ENCODE data around the gene CAPZB. TPM values are rescaled to one million over a fixed set of nuclear protein-coding genes. Genes with fewer than 3 reads are reported as not detected.

Gene CAPZB
- total and polyA plus RNA-seq, 7 donors: 179 to 284 (median 224) TPM

DNA sequence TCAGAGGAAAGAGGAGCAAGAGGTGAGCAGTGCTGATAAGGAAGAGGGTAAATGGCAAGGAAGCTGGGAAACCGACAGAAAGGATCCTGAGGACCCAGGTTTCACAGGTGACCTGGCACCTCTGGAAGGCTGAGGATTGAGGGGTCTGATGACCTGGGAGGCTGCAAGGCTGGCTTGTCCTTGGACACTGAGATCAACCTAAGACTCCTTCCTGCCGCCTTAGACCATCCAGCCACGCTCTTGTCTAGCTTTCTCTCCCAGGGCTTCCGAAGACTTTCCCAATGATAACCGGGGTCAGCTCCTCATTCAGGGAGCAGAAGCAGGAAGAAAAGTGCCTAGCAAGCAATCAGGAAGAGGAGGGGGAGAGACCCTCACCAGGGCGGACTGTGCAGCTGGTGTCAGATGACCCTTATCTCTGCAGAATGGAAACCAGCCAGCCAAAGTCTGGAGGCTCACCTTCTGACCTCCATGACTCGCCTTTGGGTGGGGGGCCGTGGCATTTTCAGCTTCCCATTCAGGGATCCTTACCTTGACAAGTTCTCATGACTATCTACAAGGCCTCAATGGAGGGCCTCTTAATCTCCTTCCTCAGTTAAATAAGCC lies 77.7 kb downstream of the CAPZB start:
- Histone ChIP-seq H3K9me3 (no peaks in the 10 kb centered on the region), H3K4me1 (peaks cover 28% of the 10 kb centered on the region), H3K4me3 (no peak overlapping the region), H3K27me3 (ENCODE audit: insufficient read depth in 3 of 3, low read length in 2 of 3) (no peaks in the 10 kb centered on the region), H3K36me3 (ENCODE audit: insufficient read depth in 1 of 2, low read depth in 1 of 2) (no peaks in the 10 kb centered on the region), H3K27ac (no peak overlapping the region)
- WGBS, 3 donors: 76 to 88% (median 80%) methylated on average over 8 of the region's 8 CpGs
- intact Hi-C loops (cut with DNase I): no loop called here
- DNase-seq (no peak), ATAC-seq (no peak)
- TF ChIP-seq, protein P1, sequence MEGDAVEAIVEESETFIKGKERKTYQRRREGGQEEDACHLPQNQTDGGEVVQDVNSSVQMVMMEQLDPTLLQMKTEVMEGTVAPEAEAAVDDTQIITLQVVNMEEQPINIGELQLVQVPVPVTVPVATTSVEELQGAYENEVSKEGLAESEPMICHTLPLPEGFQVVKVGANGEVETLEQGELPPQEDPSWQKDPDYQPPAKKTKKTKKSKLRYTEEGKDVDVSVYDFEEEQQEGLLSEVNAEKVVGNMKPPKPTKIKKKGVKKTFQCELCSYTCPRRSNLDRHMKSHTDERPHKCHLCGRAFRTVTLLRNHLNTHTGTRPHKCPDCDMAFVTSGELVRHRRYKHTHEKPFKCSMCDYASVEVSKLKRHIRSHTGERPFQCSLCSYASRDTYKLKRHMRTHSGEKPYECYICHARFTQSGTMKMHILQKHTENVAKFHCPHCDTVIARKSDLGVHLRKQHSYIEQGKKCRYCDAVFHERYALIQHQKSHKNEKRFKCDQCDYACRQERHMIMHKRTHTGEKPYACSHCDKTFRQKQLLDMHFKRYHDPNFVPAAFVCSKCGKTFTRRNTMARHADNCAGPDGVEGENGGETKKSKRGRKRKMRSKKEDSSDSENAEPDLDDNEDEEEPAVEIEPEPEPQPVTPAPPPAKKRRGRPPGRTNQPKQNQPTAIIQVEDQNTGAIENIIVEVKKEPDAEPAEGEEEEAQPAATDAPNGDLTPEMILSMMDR (IDR thresholded peaks at IDR 0.05): no peak

DNA sequence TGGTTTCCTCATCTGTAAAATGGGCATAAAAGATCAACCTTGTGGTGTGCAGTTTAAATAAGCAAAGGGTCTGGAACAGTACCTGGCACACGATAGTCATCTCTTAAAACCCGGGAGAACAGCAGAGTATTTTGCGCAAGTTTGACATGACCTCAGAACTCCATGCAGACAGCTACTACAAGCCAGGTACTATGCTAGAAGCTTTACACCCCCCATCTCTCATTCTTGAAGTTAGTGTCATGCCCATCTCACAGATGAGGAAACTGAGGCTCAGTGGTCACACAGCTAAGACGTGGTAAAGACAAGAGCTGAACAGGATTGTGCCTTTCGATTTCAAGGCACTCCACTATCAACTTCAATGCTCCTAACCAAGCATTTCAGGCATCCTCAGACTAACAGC lies 78.7 kb downstream of the CAPZB start:
- intact Hi-C loops (cut with DNase I): no loop called here
- no peak for DNase-seq
- TF ChIP-seq, protein P1 (IDR thresholded peaks at IDR 0.05): no peak
- no peak for ATAC-seq
- Histone ChIP-seq H3K4me3 (no peak overlapping the region), H3K36me3 (ENCODE audit: insufficient read depth in 1 of 2, low read depth in 1 of 2) (no peaks in the 10 kb centered on the region), H3K9me3 (no peaks in the 10 kb centered on the region), H3K4me1 (peaks cover 30% of the 10 kb centered on the region), H3K27ac (no peak overlapping the region), H3K27me3 (ENCODE audit: insufficient read depth in 3 of 3, low read length in 2 of 3) (no peaks in the 10 kb centered on the region)
- 94 to 97% (median 96%) methylated on average over 5 of the region's 5 CpGs for WGBS, 3 donors

DNA sequence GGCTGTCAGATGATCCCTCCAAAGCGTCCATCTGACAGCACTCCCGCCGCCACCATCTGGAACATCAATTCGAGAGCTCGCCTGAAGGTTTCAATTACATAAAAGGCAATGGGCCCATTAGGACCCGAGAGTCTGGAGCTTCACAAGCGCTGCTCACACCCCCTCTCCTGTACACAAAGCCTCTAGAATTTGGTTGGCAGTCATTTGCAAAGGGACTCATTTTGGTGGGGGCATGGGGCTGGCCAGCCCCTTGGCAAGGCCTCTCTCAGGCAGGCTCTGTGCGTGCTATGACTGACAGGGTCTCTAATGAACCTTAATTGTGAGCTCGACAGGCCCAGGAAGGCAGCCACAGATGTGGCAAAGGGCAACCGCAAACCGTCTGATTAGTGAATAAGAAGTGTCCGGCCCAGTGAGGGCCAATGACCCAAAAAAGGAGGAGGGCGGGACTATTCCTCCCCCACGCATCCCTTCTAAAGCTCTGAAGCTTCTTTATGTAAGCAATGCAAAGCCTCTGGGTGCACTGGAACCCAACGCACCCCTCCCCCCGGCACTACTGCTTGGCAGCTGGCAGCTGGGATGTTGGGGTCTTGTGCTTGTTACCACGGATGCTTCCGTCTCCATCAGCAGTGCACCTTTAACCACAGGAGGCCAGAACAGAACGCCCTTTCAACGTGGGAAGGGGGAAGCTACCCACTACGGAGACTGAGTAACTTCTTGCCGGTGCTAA lies 79.4 kb downstream of the CAPZB start:
- intact Hi-C loops (cut with DNase I): no loop called here
- Histone ChIP-seq H3K27me3 (ENCODE audit: insufficient read depth in 3 of 3, low read length in 2 of 3) (no peaks in the 10 kb centered on the region), H3K4me1 (peaks cover 38% of the 10 kb centered on the region), H3K4me3 (no peak overlapping the region), H3K9me3 (no peaks in the 10 kb centered on the region), H3K36me3 (ENCODE audit: insufficient read depth in 1 of 2, low read depth in 1 of 2) (no peaks in the 10 kb centered on the region), H3K27ac (no peak overlapping the region)
- TF ChIP-seq, protein P1 (IDR thresholded peaks at IDR 0.05): no peak
- ATAC-seq: no peak
- 52 to 73% (median 59%) methylated on average over 22 of the region's 22 CpGs for WGBS, 3 donors
- no peak for DNase-seq

DNA sequence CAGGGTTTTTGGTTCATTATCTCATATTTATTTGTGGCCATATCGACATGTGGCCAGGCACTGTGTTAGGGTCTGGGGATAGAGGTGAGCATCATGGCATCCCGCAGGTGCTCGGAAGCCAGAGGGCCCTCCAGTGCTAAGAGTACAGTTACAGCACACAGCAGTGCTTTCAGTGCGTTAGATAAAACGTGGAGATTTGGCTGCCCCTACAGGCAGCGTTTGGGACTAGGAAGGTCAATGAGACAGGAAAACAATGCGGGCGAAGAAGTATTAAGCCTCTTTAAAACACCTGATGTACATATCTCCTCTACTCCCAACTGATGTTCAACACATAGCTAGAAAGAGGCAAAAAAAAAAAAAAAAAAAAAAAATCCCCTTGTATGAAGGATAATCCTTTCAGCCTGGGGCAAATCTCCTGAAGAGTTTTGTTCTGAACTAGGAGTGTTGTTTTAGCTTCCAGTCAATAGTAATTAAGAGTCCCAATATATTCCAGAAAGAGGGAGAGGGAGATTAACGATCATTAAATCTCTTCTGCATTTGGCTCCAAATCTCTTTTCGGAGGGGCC lies 80.1 kb downstream of the CAPZB start:
- H3K4me3 ChIP-seq: no peak overlapping the region
- peaks cover 44% of the 10 kb centered on the region for H3K4me1 ChIP-seq
- no peaks in the 10 kb centered on the region for H3K9me3 ChIP-seq
- intact Hi-C loops (cut with DNase I): no loop called here
- no peak for DNase-seq
- TF ChIP-seq, protein P1 (IDR thresholded peaks at IDR 0.05): peak; percentile 12
- H3K27ac ChIP-seq: no peak overlapping the region
- no peaks in the 10 kb centered on the region for H3K27me3 ChIP-seq (ENCODE audit: insufficient read depth in 3 of 3, low read length in 2 of 3)
- no peaks in the 10 kb centered on the region for H3K36me3 ChIP-seq (ENCODE audit: insufficient read depth in 1 of 2, low read depth in 1 of 2)
- 53 to 66% (median 56%) methylated on average over 10 of the region's 10 CpGs for WGBS, 3 donors
- peak in 2 of 4 donors; percentile 26 to 65 for ATAC-seq
